OCI-LY3 (cell line): ENCODE data around the gene FAM13A.
"Not testable (repeated sequence)": the region's sequence is repeated elsewhere in the genome, so short reads cannot be mapped to it uniquely, and the experiment has no call there.

Experiments
- H2AFZ ChIP-seq: fragments of 200-600, 300-600 bp; shearing (Covaris generic); 2 replicates; pipeline ENCODE4 v1.6.0; 2014; ENCODE audit warnings: antibody characterized with exemption, low read depth, low read length
- H3K27ac ChIP-seq: fragments of 200-600, 300-600 bp; sonication (generic); 2 replicates; pipeline ENCODE4 v1.5.1; 2014; ENCODE audit warnings: mild to moderate bottlenecking, low read length, moderate library complexity, mixed read lengths
- H3K27me3 ChIP-seq: fragments of 200-600, 300-600 bp; sonication (generic); 2 replicates; pipeline ENCODE4 v1.6.1; 2014; ENCODE audit warnings: low read depth, low read length, mixed read lengths
- H3K36me3 ChIP-seq: fragments of 200-600, 300-600 bp; sonication (generic); replicated peaks from 2 replicates; pipeline ENCODE3; 2014; ENCODE audit warnings: low read depth, low read length, mixed read lengths
- H3K4me1 ChIP-seq: fragments of 300-600, 200-600 bp; sonication (generic); 2 replicates; pipeline ENCODE4 v1.6.1; 2014; ENCODE audit warnings: low read length, mixed read lengths
- H3K4me2 ChIP-seq: fragments of 200-600, 300-600 bp; sonication (generic); 2 replicates; pipeline ENCODE4 v1.6.1; 2014; ENCODE audit warnings: low read length, mixed read lengths
- H3K4me3 ChIP-seq: fragments of 300-600, 200-600 bp; sonication (generic); 2 replicates; pipeline ENCODE4 v1.5.1; 2014; ENCODE audit warnings: antibody characterized with exemption, mild to moderate bottlenecking, low read length, moderate library complexity
- H3K79me2 ChIP-seq: fragments of 300-600, 200-600 bp; shearing (Covaris generic); 2 replicates; pipeline ENCODE4 v1.6.1; 2014; ENCODE audit warnings: mild to moderate bottlenecking, low read length, mixed read lengths
- H3K9ac ChIP-seq: fragments of 300-600, 200-600 bp; shearing (Covaris generic); 2 replicates; pipeline ENCODE4 v1.6.0; 2014; ENCODE audit warnings: mild to moderate bottlenecking, low read length, moderate library complexity
- H3K9me3 ChIP-seq: fragments of 200-600, 300-600 bp; shearing (Covaris generic); 2 replicates; pipeline ENCODE4 v1.6.1; 2014; ENCODE audit warnings: low read length, mixed read lengths; ENCODE audit not compliant: insufficient read depth
- H4K20me1 ChIP-seq: fragments of 200-600, 300-600 bp; sonication (generic); 2 replicates; pipeline ENCODE4 v1.6.1; 2016; ENCODE audit warnings: low read length, mixed read lengths; ENCODE audit not compliant: insufficient read depth
- EZH2phosphoT487 ChIP-seq: fragments of 200-600 bp; shearing (Covaris generic); IDR thresholded peaks from 2 replicates; pipeline ENCODE4 v1.6.1; 2018; ENCODE audit warnings: antibody characterized with exemption, mixed run types, low read depth
- TF ChIP-seq, protein P1 (sequence below): fragments of 200-600, 300-600 bp; sonication (generic); IDR thresholded peaks from 2 replicates; pipeline ENCODE4 v1.5.1; 2014; ENCODE audit warnings: antibody characterized with exemption, low read length, low read depth

The FAM13A gene

GRCh38 chr4:88927420-88927819 is 129.6 kb downstream of the FAM13A start:
- H3K79me2 ChIP-seq: no peaks in the 10 kb centered on the region
- H3K36me3 ChIP-seq: no peaks in the 10 kb centered on the region
- H3K9ac ChIP-seq: no peak overlapping the region
- H3K4me3 ChIP-seq: no peak overlapping the region
- no peaks in the 10 kb centered on the region for H3K27me3 ChIP-seq
- peaks cover 12% of the 10 kb centered on the region; the same call in 1 of the 2 replicates for H3K4me1 ChIP-seq
- H3K27ac ChIP-seq: no peak overlapping the region
- H2AFZ ChIP-seq: no peak overlapping the region
- no peak overlapping the region for H3K4me2 ChIP-seq
- H3K9me3 ChIP-seq: no peaks in the 10 kb centered on the region
- TF ChIP-seq EZH2phosphoT487: no peak
- TF ChIP-seq, protein P1, sequence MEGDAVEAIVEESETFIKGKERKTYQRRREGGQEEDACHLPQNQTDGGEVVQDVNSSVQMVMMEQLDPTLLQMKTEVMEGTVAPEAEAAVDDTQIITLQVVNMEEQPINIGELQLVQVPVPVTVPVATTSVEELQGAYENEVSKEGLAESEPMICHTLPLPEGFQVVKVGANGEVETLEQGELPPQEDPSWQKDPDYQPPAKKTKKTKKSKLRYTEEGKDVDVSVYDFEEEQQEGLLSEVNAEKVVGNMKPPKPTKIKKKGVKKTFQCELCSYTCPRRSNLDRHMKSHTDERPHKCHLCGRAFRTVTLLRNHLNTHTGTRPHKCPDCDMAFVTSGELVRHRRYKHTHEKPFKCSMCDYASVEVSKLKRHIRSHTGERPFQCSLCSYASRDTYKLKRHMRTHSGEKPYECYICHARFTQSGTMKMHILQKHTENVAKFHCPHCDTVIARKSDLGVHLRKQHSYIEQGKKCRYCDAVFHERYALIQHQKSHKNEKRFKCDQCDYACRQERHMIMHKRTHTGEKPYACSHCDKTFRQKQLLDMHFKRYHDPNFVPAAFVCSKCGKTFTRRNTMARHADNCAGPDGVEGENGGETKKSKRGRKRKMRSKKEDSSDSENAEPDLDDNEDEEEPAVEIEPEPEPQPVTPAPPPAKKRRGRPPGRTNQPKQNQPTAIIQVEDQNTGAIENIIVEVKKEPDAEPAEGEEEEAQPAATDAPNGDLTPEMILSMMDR: no peak
- no peaks in the 10 kb centered on the region for H4K20me1 ChIP-seq

GRCh38 chr4:88919056-88919455 is 137.9 kb downstream of the FAM13A start:
- H4K20me1 ChIP-seq: no peaks in the 10 kb centered on the region
- H3K36me3 ChIP-seq: no peaks in the 10 kb centered on the region
- TF ChIP-seq, protein P1: no peak
- no peak for TF ChIP-seq EZH2phosphoT487
- H3K9me3 ChIP-seq: no peaks in the 10 kb centered on the region
- no peak overlapping the region for H3K4me3 ChIP-seq
- H3K79me2 ChIP-seq: no peaks in the 10 kb centered on the region
- H2AFZ ChIP-seq: no peak overlapping the region
- H3K9ac ChIP-seq: no peak overlapping the region
- no peak overlapping the region for H3K27ac ChIP-seq
- no peak overlapping the region for H3K4me2 ChIP-seq
- H3K27me3 ChIP-seq: no peaks in the 10 kb centered on the region
- no peaks in the 10 kb centered on the region for H3K4me1 ChIP-seq

DNA sequence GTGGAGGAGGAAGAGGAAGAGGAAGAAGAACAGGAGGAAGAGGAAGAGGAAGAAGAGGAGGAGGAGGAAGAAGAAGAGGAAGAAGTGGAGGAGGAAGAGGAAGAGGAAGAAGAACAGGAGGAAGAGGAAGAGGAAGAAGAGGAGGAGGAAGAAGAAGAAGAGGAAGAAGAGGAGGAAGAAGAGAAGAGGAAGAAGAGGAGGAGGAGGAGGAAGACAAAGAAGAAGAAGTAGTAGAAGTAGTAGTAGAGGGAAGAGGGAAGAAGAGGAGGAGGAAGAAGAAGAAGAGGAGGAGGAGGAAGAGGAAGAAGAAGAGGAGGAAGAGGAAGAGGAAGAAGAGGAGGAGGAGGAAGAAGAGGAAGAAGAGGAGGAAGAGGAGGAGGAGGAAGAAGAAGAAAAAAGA is 143.8 kb downstream of the FAM13A start:
- H4K20me1 ChIP-seq, H3K27ac ChIP-seq: not testable (repeated sequence)

GRCh38 chr4:88911246-88912212 is 145.5 kb downstream of the FAM13A start:
- Histone ChIP-seq H3K4me3 (no peak overlapping the region), H3K9me3 (no peaks in the 10 kb centered on the region), H2AFZ (no peak overlapping the region), H3K79me2 (no peaks in the 10 kb centered on the region), H3K36me3 (no peaks in the 10 kb centered on the region), H4K20me1 (no peaks in the 10 kb centered on the region), H3K4me2 (no peak overlapping the region), H3K4me1 (no peaks in the 10 kb centered on the region), H3K9ac (no peak overlapping the region), H3K27ac (no peak overlapping the region), H3K27me3 (no peaks in the 10 kb centered on the region)
- no peak for TF ChIP-seq EZH2phosphoT487
- TF ChIP-seq, protein P1: no peak

More for the DNA sequence above, 143.8 kb downstream of the FAM13A start:
- not testable (repeated sequence) for H3K4me2 ChIP-seq, H3K4me1 ChIP-seq, H2AFZ ChIP-seq, H3K79me2 ChIP-seq, H3K9me3 ChIP-seq, H3K4me3 ChIP-seq, H3K9ac ChIP-seq, H3K36me3 ChIP-seq, H3K27me3 ChIP-seq
